GM20000 (cell line): ENCODE data around the gene DEFB118.

Experiments
- DNase-seq: peaks from one replicate; pipeline ENCODE4 v3.0.0; 2012; ENCODE audit warnings: low spot score
- CTCF ChIP-seq: IDR thresholded peaks from 2 replicates; pipeline ENCODE4 v1.5.1; 2012; ENCODE audit warnings: mild to moderate bottlenecking, control low read depth; ENCODE audit errors: extremely low read depth, missing control alignments

The DEFB118 gene

GRCh38 chr20:31390490-31390889 lies 22.1 kb downstream of the DEFB118 start, which contains the start of gene DEFB119:
TSS of gene DEFB119 (minus strand) at chr20:31390590. CDS start at chr20:31390483, 107 bp downstream.
- DNase-seq, result no peak

GRCh38 chr20:31392836-31393235 lies 24.4 kb downstream of the DEFB118 start:
- no peak for DNase-seq
- TF ChIP-seq CTCF, result no peak

More at GRCh38 chr20:31390490-31390889, 22.1 kb downstream of the DEFB118 start, which contains the start of gene DEFB119:
- no peak for TF ChIP-seq CTCF

- no peak for TF ChIP-seq CTCF
- no peak for DNase-seq
Observed at GRCh38 chr20:31394900-31395299, 26.5 kb downstream of the DEFB118 start.

GRCh38 chr20:31403886-31404285 lies 35.5 kb downstream of the DEFB118 start:
- TF ChIP-seq CTCF, result no peak
- DNase-seq, result no peak

GRCh38 chr20:31406115-31406514 lies 37.7 kb downstream of the DEFB118 start, which contains the start of gene DEFB121:
TSS of gene DEFB121 (minus strand) at chr20:31406215. CDS start at chr20:31406152, 63 bp downstream.
- DNase-seq, result no peak
- TF ChIP-seq CTCF, result no peak

GRCh38 chr20:31410011-31410410 lies 41.6 kb downstream of the DEFB118 start:
- TF ChIP-seq CTCF, result no peak
- DNase-seq, result no peak

- no peak for TF ChIP-seq CTCF
- DNase-seq, result no peak
Observed at GRCh38 chr20:31414381-31414780, 46.0 kb downstream of the DEFB118 start.

GRCh38 chr20:31415653-31416052 lies 47.3 kb downstream of the DEFB118 start:
- TF ChIP-seq CTCF, result no peak
- DNase-seq, result no peak
